Retinal pigment epithelial cell (primary cell): ENCODE data around the gene SIL1.

Experiments used
- DNase-seq: peaks from one replicate; pipeline ENCODE4 v3.0.0-alpha.2; 2010; ENCODE audit warnings: low read depth
- H3K4me3 ChIP-seq: 2 replicates; pipeline ENCODE4 v1.5.1; 2011; ENCODE audit warnings: mild to moderate bottlenecking, low read length, control low read depth, moderate library complexity
- CTCF ChIP-seq: conservative IDR thresholded peaks from 2 replicates; pipeline ENCODE4 v1.5.1; 2011; ENCODE audit warnings: low read depth, low read length, control low read depth, inconsistent platforms

Gene SIL1

GRCh38 chr5:138966236-138966985 is 231.8 kb downstream of the SIL1 start:
- TF ChIP-seq CTCF: no peak
- no peak for DNase-seq
- no peak overlapping the region for H3K4me3 ChIP-seq

GRCh38 chr5:138965626-138966025 is 232.5 kb downstream of the SIL1 start:
- TF ChIP-seq CTCF: no peak
- no peak overlapping the region for H3K4me3 ChIP-seq
- no peak for DNase-seq

GRCh38 chr5:138964647-138965201 is 233.4 kb downstream of the SIL1 start:
- TF ChIP-seq CTCF: no peak
- DNase-seq: no peak
- no peak overlapping the region for H3K4me3 ChIP-seq

GRCh38 chr5:138963763-138964371 is 234.3 kb downstream of the SIL1 start:
- no peak for TF ChIP-seq CTCF
- no peak for DNase-seq
- no peak overlapping the region for H3K4me3 ChIP-seq

- H3K4me3 ChIP-seq: no peak overlapping the region
- DNase-seq: no peak
- TF ChIP-seq CTCF: no peak
Observed at GRCh38 chr5:138962614-138963370, 235.4 kb downstream of the SIL1 start.

- H3K4me3 ChIP-seq: no peak overlapping the region
- no peak for TF ChIP-seq CTCF
- DNase-seq: no peak
Observed at GRCh38 chr5:138961729-138962128, 236.4 kb downstream of the SIL1 start.
